Loucy (cell line): ENCODE data around the gene BCL11A.

Experiments
- H2AFZ ChIP-seq: fragments of 200-600 bp; sonication (generic); 2 replicates; pipeline ENCODE4 v1.6.0; 2016; ENCODE audit warnings: antibody characterized with exemption, mild to moderate bottlenecking, low read length, moderate library complexity
- H3F3A ChIP-seq: fragments of 200-600 bp; 2 replicates; pipeline ENCODE4 v1.6.0; 2016; ENCODE audit warnings: antibody characterized with exemption, low read depth, mild to moderate bottlenecking
- H3K27me3 ChIP-seq: fragments of 200-600 bp; sonication (generic); 2 replicates; pipeline ENCODE4 v1.6.1; 2014; ENCODE audit warnings: low read length, mild to moderate bottlenecking; ENCODE audit not compliant: insufficient read depth, poor library complexity, severe bottlenecking
- H3K36me3 ChIP-seq: fragments of 200-600 bp; sonication (generic); 2 replicates; pipeline ENCODE4 v1.6.1; 2016; ENCODE audit warnings: low read length; ENCODE audit not compliant: insufficient read depth
- H3K4me1 ChIP-seq: fragments of 200-600 bp; sonication (generic); 2 replicates; pipeline ENCODE4 v1.5.1; 2014; ENCODE audit warnings: low read length, mild to moderate bottlenecking; ENCODE audit not compliant: insufficient read depth, poor library complexity, severe bottlenecking
- H3K4me2 ChIP-seq: fragments of 200-600 bp; sonication (generic); 2 replicates; pipeline ENCODE4 v1.6.0; 2014; ENCODE audit warnings: antibody characterized with exemption, low read length, low read depth, mild to moderate bottlenecking; ENCODE audit not compliant: poor library complexity, severe bottlenecking
- H3K4me3 ChIP-seq: fragments of 200-600 bp; sonication (generic); 2 replicates; pipeline ENCODE4 v1.5.1; 2014; ENCODE audit warnings: low read length, mild to moderate bottlenecking, mixed read lengths; ENCODE audit not compliant: poor library complexity, severe bottlenecking
- H3K79me2 ChIP-seq: fragments of 200-600 bp; sonication (generic); 2 replicates; pipeline ENCODE4 v1.6.1; 2014; ENCODE audit warnings: low read length; ENCODE audit not compliant: insufficient read depth
- H3K9ac ChIP-seq: fragments of 200-600 bp; sonication (generic); 2 replicates; pipeline ENCODE4 v1.6.0; 2014; ENCODE audit warnings: mild to moderate bottlenecking, low read depth, low read length, moderate library complexity; ENCODE audit not compliant: poor library complexity, severe bottlenecking
- H3K9me2 ChIP-seq: fragments of 200-600 bp; sonication (generic); replicated peaks from 2 replicates; pipeline ENCODE4 v1.6.1; 2016; ENCODE audit warnings: low read depth, low read length, mixed read lengths
- H3K9me3 ChIP-seq: fragments of 200-600 bp; sonication (generic); 2 replicates; pipeline ENCODE4 v1.6.1; 2014; ENCODE audit warnings: mild to moderate bottlenecking, antibody characterized with exemption, low read length, low read depth; ENCODE audit not compliant: insufficient read depth
- H4K20me1 ChIP-seq: fragments of 200-600 bp; sonication (generic); 2 replicates; pipeline ENCODE4 v1.6.0; 2014; ENCODE audit warnings: antibody characterized with exemption, low read length, mild to moderate bottlenecking; ENCODE audit not compliant: insufficient read depth, poor library complexity, severe bottlenecking
- EZH2phosphoT487 ChIP-seq: fragments of 200-600 bp; IDR thresholded peaks from 2 replicates; pipeline ENCODE4 v1.6.1; 2018; ENCODE audit warnings: antibody characterized with exemption, mild to moderate bottlenecking, moderate library complexity, borderline replicate concordance
- TF ChIP-seq, protein P1 (sequence below): fragments of 200-600 bp; sonication (generic); conservative IDR thresholded peaks from 2 replicates; pipeline ENCODE4 v1.5.1; 2014; ENCODE audit warnings: mild to moderate bottlenecking, antibody characterized with exemption, low read length

BCL11A gene

DNA sequence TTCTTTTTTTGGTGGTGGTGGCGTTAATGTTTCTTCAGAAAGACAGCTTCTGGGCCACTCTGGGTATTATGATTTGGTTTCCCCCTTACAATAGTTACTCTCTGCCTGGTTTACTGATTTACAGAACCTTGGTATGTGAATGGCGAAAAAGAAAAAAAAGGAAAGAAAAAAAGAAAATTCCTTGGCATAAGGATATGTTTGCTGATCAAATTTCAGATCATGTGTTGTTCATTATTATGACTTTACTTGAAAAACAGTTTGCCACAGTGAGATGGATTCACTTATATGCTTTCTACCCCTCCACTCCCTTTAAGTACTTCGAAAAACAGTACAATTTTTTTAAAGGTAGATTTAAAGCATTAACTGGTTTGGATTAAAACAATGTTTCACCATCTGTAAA, 21.0 kb downstream of the BCL11A start:
- Histone ChIP-seq H2AFZ (no peak overlapping the region), H3K27me3 (no peaks in the 10 kb centered on the region), H3K9ac (no peak overlapping the region), H3K4me3 (no peak overlapping the region), H3K79me2 (peaks cover 68% of the 10 kb centered on the region; the same call in 1 of the 2 replicates), H3K4me1 (peaks cover 54% of the 10 kb centered on the region), H3K9me3 (no peaks in the 10 kb centered on the region), H3K9me2 (no peaks in the 10 kb centered on the region), H4K20me1 (peaks cover 29% of the 10 kb centered on the region), H3F3A (no peaks in the 10 kb centered on the region; the same call in 1 of the 2 replicates), H3K36me3 (peaks cover 4% of the 10 kb centered on the region; the same call in 1 of the 2 replicates), H3K4me2 (no peak overlapping the region)
- TF ChIP-seq, protein P1, sequence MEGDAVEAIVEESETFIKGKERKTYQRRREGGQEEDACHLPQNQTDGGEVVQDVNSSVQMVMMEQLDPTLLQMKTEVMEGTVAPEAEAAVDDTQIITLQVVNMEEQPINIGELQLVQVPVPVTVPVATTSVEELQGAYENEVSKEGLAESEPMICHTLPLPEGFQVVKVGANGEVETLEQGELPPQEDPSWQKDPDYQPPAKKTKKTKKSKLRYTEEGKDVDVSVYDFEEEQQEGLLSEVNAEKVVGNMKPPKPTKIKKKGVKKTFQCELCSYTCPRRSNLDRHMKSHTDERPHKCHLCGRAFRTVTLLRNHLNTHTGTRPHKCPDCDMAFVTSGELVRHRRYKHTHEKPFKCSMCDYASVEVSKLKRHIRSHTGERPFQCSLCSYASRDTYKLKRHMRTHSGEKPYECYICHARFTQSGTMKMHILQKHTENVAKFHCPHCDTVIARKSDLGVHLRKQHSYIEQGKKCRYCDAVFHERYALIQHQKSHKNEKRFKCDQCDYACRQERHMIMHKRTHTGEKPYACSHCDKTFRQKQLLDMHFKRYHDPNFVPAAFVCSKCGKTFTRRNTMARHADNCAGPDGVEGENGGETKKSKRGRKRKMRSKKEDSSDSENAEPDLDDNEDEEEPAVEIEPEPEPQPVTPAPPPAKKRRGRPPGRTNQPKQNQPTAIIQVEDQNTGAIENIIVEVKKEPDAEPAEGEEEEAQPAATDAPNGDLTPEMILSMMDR, result no peak
- no peak for TF ChIP-seq EZH2phosphoT487

DNA sequence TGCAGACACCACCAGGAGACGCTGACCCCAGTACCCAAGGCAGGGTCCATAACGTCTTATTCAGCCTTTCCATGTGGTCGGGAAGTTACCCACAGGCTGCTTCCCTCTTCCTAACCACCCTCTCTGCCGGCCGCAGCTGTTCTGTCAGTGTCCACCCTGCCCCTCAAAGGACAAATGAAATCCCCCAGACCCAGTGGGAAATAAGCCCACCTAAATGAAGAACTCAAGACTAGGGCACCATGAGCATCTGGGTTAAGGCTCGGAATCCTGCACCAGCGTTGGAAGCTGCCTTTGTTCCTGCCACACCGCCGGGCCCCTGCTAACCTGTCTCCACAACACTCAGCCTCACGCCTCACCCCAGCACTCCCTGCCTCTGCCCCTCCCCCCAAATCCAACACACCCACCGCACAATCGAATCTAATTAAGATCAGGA, 21.7 kb downstream of the BCL11A start:
- Histone ChIP-seq H3K9me2 (no peaks in the 10 kb centered on the region), H3K4me2 (peak overlapping the region; percentile 87), H3F3A (no peaks in the 10 kb centered on the region), H3K4me3 (no peak overlapping the region), H3K4me1 (peaks cover 54% of the 10 kb centered on the region), H3K27me3 (no peaks in the 10 kb centered on the region), H3K9me3 (no peaks in the 10 kb centered on the region), H3K36me3 (peaks cover 5% of the 10 kb centered on the region; the same call in 1 of the 2 replicates), H3K79me2 (peaks cover 68% of the 10 kb centered on the region; the same call in 1 of the 2 replicates), H3K9ac (no peak overlapping the region), H2AFZ (no peak overlapping the region), H4K20me1 (peaks cover 26% of the 10 kb centered on the region)
- TF ChIP-seq, protein P1, result no peak
- TF ChIP-seq EZH2phosphoT487, result no peak

DNA sequence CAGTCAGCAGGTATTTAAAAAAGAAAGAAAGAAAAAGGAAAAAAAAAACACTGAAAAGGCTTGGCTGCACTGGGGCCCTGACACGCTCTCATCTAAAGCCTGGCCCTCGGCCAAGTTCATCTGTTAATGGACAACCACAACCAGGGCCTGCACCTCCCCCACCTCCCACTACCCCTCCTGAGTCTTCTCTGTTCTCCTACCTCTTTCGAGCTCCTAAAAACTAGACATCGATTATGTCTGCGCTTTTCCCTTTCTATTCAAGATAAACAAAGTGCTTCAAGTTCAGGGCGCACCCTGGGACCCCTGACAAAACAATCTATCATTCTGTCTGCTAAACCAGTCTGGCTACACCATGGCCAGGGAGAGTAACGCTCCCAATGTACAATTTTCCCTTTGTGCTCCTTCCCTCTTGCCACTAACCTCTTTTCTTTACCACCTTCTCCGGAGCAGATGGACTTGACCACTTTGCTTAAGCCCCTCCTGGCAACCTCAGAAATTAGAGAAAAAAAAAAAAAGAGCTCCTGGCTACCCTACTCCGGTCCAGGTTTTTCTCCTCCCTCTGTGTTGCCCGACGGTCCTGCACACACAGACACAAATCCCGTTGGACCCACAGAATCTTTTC, 22.7 kb downstream of the BCL11A start:
- peaks cover 59% of the 10 kb centered on the region for H3K4me1 ChIP-seq
- peaks cover 5% of the 10 kb centered on the region; the same call in 1 of the 2 replicates for H3K36me3 ChIP-seq
- no peaks in the 10 kb centered on the region for H3K27me3 ChIP-seq

More for the DNA sequence above, 22.7 kb downstream of the BCL11A start:
- peaks cover 67% of the 10 kb centered on the region; the same call in 1 of the 2 replicates for H3K79me2 ChIP-seq
- H3K9me2 ChIP-seq, result no peaks in the 10 kb centered on the region
- peaks cover 29% of the 10 kb centered on the region for H4K20me1 ChIP-seq
- peak overlapping the region; percentile 62 for H3K4me3 ChIP-seq
- no peaks in the 10 kb centered on the region for H3K9me3 ChIP-seq
- TF ChIP-seq, protein P1, result no peak
- no peak for TF ChIP-seq EZH2phosphoT487
- no peaks in the 10 kb centered on the region for H3F3A ChIP-seq
- H3K4me2 ChIP-seq, result peak overlapping the region; percentile 87
- 0 out of 2 replicates have a peak overlapping the region, but pooled peaks have one; percentile 14 for H2AFZ ChIP-seq
- peak overlapping the region; percentile 22 for H3K9ac ChIP-seq
